ENCODE data around the gene THAP10. TPM values are rescaled to one million over a fixed set of nuclear protein-coding genes. Genes with fewer than 3 reads are reported as not detected.

Gene THAP10
- total RNA-seq: 1 to 10 TPM in 2 of 4 donors, under 1 TPM in 2; 0.88 to 4.6 (median 1.5) TPM

DNA sequence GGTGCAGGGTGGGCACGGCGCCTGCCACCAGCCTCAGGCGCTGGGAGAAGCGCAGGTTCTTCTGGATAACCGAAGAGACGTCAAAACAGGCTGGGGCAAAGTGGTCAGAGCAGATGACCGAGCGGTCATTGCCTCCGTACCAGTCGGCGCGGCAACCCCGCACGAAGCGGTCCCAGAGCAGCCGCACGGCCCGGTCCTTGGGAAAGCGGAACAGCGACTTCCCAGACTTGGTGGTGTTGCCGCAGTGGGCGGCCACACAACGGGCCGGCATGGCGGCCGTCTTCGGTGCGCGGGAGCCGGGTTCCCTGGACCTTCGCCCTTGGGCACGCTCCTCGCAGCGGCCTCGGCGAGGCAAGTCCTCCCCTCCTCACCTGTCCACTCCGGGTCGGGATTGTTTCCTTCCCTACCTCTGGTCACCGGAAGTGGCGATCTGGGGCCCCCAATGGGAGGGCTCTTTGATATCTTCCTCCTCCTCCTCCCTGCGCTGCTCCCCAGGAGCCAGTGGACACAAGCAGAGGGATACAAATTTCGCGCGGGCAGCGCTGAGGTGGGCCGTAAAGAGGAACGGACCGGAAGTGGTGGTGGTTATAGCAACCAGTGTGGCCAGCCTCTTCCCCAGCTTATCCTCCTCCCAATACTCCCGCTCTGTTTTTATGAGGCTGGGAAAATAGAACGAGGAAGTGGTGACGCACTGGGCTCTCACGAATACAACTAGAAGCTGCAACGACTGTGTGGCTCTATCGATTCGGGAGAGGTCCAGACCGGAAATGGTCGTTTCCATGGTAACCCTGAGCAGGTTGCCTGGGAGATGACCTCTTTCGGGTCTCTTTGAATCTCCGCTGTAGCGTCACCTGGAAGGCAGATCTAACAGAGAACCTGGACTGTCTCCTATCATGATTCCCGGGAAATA, at the start of gene THAP10, which contains the start of gene LRRC49:
TSS of gene THAP10 (minus strand) at position 432 of the 910 bp plus-strand sequence. CDS start at position 271, 161 bp downstream.
TSS of gene LRRC49 (plus strand) at position 825 of the 910 bp plus-strand sequence. CDS start at position 894, 69 bp downstream.
- no peak for TF ChIP-seq CTCF (IDR thresholded peaks at IDR 0.05; ENCODE audit: low read depth)

DNA sequence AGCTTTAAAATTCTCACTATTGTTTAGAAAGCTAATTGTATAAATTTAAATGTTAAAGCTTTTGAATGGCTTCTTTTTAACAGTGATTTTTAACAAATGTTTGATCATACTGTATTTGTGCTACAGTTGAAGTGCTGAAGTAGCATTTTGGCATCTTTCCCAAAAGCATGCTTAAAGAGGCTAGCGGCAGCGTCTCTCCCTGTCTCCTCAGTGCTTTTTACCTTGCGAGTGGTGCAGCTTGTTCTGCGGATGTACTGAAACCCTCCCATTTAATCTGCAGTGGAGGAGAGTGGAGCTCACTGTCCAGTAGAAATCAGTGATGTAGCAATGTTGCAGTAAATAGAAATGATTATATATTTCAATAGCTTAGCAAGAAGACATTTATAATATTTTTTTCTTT, 44.1 kb upstream of the THAP10 start:
- no peak for TF ChIP-seq CTCF (IDR thresholded peaks at IDR 0.05; ENCODE audit: low read depth)

GRCh38 chr15:70935631-70936030, 43.4 kb upstream of the THAP10 start:
- TF ChIP-seq CTCF (IDR thresholded peaks at IDR 0.05; ENCODE audit: low read depth): no peak

GRCh38 chr15:70933411-70933810, 41.2 kb upstream of the THAP10 start:
- TF ChIP-seq CTCF (IDR thresholded peaks at IDR 0.05; ENCODE audit: low read depth): no peak

DNA sequence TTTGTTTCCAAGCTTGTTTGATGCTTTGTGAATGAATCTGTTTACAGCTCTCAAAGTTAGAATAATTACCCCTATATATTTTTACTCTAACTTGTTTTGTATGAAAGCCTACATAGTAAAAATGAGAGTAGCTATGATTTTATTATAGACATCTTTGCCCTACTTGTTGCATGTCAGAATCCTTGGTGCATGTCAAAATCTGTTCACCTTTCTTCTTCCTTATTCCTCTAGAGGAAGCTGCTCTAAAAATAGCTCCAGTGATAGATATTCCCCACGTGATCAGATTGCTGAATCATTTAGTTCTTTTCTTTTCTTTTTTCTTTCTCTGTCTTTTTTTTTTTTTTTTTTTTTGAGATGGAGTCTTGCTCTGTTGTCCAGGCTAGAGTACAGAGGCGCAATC, 40.2 kb upstream of the THAP10 start:
- TF ChIP-seq CTCF (IDR thresholded peaks at IDR 0.05; ENCODE audit: low read depth): no peak

DNA sequence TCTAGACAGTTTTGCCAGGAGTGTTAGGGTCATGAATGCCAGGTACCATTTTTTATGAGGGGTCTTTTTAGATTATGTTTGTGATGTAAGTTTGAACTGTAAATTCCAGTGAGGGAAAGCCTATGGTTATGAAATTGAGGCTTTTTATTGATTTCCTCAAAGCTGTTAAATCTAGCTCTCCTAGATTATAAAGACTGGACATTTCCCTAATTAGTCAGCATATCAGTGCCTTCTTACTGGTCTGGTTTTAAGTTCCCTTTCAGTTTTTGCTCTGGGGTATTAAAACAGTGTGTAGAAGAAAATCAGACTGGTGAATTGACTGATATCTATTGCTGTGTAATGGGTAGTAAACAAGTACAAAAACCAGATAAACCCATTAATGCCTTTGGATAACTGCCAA, 39.6 kb upstream of the THAP10 start:
- no peak for TF ChIP-seq CTCF (IDR thresholded peaks at IDR 0.05; ENCODE audit: low read depth)

GRCh38 chr15:70923311-70924080, 31.3 kb upstream of the THAP10 start:
- TF ChIP-seq CTCF (IDR thresholded peaks at IDR 0.05; ENCODE audit: low read depth): no peak
